GM18858 (cell line): ENCODE results near the gene TEKTIP1.
A peak's percentile ranks its signal among the peaks of the same experiment; 100 is the strongest.
"Not testable (repeated sequence)": the region's sequence is repeated elsewhere in the genome, so short reads cannot be mapped to it uniquely, and the experiment has no call there.

Experiments
- ATAC-seq: cut with Tn5 transposase; IDR thresholded peaks from one replicate; pipeline ENCODE4 v1.9.1; 2021; ENCODE audit not compliant: unreplicated experiment

TEKTIP1 gene

DNA sequence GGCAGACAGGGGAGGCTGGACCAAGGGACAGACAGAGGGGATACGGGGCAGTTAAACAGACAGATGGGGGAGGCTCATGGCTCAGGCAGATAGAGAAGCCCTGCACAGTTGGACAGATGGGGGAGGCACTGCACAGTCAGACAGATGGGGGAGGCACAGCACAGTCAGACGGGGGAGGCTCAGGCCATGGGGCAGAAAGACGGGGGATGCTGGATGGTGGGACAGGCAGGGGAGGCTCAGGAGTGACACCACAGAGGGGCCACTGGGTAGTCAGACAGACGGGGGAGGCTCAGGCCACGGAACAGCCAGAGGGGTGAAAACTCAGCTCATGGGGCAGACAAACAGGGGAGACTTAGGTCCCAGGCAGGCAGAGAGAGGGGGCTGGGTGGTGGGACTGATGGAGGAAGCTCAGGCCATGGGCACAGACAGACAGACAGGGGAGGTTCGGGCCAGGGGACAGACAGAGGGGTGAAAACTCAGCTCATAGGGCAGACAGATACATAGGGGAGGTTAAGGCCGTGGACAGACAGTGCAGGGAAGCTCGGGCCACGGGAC is 17.5 kb downstream of the TEKTIP1 start:
- no peak for ATAC-seq

DNA sequence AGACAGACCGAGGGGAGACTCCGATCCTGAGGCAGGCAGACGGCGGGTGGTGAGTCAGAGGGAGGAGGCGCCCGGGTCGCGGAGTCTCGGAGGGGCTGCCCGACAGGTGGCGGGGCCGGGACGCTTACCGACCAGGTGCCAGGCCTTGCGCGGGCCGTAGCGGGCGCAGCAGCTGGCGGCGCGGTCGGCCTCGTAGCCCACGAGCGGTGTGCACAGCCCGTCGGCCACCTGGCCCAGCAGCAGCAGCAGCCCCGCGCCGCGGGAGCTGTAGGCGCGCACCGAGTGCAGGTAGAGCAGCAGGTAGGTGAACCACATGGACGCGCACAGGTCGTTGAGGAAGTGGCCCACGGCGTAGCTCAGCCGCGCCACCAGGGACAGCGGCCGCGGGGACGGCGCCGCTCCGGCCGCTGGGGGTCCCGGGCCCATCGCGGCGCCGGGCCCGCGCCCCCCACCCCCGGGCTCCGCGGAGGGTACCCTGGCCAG is 18.0 kb downstream of the TEKTIP1 start:
- ATAC-seq = peak; percentile 15

DNA sequence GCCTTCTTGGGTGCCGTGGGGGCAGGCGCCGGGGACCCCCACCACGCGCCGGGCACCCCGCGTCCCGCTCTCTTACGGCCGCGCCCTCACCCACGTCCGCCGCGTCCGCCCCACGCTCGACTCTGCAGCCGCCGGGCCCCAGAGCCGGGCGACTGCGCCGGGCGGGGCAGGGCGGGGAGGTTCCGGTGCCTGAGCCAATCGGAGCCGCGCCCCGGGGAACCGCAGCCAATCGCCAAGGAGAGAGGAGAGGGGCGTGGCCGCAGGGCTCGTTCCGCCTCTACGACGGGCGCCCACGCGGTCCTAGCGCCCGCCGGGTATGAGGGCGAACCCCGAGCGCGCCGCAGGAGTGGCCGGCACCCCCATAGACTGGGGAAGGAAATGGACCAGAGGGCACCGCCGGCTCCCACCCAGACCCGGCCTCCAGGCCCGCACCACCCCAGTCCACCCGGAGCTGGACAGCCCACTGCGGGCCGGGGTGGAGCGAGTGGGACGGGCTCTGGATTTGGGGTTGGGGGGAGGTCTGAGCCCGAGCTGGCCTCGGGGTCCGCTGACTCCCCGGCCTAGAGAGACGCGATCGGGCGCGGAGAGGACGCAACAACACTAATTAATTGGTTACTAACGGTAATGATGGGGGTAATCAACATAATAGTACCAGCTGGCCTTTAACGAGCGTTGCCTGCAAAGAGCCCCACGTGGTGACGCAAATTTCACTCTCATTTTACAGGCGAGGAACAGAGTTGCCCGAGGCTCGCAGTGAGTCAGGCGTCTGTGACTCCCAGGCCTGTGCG is 18.7 kb downstream of the TEKTIP1 start, which contains the start of gene MFSD12:
Gene MFSD12, minus strand, starts transcription at position 126 of the 788 bp plus-strand sequence. CDS start 183 bp downstream, outside the sequence.
- ATAC-seq = peak; percentile 62

DNA sequence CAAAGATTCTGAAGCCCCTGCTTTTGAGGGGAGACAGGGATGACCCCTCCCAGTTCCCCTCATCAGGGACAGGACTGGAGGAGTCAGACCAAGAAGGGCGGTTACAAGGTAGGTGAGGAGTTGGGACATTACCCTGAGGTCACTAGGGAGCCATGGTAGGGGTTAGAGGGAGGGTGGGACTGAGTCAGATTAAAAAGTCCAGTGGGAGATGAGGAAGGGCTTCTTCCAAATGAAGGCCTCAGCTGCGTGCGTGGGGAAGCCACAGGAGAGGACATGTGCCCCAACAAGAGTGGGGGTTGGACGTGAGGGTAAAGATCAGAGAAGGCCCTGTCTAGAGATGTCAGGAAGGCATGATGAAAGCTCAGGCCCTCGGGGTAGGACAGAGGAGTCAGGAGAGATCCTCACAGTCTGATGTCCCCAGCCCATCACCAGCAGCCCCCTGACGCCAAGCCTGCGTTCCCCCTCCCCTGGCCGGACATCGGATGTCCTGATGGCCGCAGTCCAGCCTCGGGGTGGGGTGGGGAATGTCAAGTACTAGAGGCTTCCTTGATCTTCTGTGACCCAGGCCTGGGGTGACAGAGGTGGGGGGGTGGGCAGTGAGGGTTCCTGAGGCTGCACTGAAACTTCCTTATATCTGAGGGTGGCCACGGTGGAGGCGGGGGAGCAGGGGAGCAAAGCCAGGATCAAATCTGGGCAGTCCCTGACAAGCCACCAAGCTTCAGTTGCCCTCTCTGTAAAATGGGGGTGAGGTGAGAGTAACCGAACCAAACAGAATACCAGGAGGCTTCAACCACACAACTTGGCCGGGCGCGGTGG is 24.9 kb downstream of the TEKTIP1 start:
- ATAC-seq = no peak

DNA sequence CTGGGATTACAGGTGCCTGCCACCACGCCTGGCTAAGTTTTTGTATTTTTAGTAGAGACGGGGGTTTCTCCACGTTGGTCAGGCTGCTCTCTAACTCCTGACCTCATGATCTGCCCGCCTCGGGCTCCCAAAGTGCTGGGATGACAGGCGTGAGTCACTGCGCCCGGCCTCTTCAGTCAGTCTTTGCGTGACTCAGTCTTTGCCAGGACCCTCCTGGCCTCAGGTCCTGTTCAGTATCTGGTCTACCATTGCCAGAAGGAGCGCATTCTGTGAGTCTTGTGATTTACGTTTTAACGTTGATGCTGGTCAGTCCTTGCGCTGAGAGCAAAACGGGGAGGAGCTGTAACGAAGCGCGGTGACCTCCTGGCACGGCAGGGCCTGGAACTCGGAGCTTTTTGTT is 26.2 kb downstream of the TEKTIP1 start:
- no peak for ATAC-seq

DNA sequence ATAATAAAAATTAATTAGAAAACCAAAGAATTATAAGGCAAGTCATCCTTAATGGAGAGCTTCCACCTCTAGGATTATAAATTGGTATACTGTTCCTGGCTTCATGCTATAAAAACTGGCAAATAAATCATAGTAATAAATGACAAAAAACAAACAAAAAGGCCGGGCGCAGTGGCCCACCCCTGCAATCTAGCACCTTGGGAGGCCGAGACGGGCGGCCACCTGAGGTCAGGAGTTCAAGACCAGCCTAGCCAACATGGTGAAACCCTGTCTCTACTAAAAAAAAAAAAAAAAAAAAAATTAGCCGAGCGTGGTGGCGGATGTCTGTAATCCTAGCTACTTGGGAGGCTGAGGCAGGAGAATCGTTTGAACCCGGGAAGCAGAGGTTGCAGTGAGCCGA is 31.1 kb downstream of the TEKTIP1 start:
- not testable (repeated sequence) for ATAC-seq

DNA sequence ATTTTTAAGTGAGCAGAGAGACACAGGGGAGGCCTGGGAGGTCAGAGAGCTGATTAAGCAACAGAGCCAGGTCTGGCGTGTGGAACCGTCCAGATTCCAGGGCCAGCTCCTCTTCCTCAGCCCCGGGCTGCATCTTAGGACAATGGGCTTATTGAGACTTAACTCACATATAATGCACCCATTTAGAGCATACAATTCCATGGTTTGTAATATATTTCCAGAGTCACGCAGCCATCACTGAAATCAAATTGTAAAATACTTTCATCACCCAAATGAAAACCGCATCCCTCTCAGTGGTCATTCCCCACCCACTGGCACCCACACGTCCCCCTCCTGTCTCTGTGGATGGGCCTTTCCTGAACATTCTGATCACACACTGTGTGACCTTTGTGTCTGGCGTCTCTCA is 31.6 kb downstream of the TEKTIP1 start:
- no peak for ATAC-seq

DNA sequence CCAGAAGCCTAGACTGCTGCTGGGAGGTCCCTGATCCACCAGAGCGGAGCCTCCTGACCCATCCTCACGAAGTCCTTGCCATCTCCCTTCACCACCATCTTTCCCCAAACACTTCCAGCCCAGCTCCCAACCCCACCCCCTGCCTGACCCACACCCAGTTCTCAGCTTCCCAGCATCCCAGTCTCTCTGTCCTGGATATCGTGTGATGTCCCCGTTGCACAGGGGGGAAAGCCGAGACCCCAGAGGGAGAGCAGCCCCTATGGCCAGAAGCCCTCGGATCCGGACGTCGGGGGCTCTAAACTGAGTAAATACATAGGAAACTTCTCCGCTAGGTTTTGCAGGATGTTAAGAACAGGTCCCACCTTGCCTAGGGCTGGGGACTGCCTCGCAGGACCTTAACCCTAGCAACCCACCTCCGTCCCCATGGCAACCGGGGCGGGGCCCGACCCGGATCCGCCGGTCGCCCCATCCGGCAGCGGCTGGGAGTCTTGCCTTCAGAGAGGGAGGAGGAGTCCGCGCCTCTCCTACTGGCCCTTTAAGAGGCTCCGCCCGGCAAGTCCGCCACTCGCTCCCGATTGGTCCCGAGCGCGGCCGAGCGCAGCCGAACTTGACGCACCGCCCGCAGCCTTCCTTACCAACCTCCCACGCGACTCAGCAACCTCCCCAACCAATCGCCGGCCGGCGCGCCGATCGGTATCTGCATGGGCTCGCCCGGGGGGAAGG is 33.3 kb downstream of the TEKTIP1 start:
- peak; percentile 80 for ATAC-seq

DNA sequence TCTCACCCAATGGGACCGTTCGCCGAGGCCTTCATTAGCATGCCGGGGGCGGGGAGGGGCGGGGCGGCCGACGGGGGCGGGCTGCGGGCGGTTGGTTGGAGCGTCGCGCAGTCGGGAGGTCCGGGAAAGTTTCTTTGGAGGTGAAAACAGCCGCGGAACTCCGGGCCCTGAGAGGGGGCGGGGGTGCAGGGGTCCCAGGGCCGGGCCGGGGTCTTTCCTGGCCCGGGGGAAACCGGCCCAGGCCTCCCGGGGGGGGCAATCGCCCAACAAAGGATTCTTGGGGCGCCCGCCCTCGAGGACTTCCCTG is 33.8 kb downstream of the TEKTIP1 start, which contains the start of gene HMG20B:
Gene HMG20B, plus strand, starts transcription at position 90 of the 307 bp plus-strand sequence. CDS start 366 bp downstream, outside the sequence.
- ATAC-seq = no peak

DNA sequence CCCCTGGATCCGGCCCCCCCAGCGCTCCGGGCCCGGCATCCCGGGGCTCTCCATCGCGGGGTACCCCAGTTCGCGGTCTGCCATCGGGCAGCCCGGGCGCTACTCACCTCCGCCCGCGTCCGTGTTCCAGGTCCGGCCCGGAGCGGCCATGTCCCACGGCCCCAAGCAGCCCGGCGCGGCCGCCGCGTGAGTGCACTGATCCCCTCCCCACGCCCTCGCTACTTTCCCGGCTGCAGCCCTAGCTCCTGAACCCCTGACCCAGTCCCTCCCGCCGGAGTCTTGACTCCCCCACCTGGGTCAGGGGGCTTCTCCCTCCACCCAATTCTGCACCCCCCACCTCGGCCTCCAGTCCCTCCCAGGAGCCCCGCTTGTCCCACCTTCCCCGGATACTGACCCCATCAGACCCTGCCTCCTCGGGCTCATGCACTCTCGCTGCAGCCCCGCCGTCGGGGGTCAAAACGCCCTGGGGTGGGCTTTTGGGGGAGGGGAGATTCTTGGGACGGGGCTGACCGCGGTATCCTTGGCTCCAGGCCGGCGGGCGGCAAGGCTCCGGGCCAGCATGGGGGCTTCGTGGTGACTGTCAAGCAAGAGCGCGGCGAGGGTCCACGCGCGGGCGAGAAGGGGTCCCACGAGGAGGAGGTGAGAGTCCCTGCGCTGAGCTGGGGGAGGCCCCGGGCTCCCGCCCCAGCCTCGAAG is 34.3 kb downstream of the TEKTIP1 start:
- no peak for ATAC-seq

DNA sequence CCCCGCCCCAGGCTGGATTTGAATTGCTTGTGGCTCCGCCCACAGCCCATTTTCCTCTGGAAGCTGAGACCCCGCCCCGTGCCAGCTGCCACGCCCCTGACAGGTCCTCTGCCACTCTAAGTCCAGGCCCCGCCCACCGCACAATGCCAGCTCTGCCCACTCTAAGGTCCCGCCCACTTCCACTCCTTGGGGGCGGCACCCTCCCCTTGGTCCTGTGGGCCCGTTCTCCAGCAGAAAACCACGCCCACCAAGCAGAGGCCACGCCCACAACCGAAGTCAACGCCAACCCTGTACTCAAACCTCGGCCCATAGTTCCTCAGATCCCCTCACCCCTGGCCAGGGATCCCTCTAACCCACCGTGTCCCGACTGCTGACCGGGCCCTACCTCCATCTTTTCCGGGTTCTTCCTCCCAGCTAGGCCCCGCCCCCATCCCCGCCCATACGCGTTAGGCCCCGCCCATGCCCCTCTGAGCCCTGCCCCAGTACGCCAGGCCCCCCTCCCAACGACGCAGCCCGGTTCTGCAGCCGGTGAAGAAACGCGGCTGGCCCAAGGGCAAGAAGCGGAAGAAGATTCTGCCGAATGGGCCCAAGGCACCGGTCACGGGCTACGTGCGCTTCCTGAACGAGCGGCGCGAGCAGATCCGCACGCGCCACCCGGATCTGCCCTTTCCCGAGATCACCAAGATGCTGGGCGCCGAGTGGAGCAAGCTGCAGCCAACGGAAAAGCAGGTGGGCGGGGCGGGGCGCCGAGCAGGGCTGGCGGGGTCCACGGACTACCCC is 35.1 kb downstream of the TEKTIP1 start:
- no peak for ATAC-seq

DNA sequence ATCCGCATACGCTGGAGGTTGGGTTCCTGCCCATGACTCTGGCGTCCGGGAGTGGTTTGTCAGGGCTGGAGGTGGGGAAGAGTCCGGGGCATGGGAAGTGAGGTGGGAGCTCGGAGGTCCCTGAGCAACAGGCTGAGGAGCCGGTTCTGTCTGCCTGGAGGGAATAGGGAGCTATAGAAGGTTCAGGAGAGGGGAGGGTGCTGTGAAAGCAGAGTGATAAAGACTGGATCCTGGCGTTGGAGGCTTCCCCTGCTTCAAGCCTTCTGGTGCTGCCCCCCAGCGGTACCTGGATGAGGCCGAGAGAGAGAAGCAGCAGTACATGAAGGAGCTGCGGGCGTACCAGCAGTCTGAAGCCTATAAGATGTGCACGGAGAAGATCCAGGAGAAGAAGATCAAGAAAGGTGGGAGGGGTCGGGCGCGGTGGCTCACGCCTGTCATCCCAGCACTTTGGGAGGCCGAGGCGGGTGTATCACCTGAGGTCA is 36.3 kb downstream of the TEKTIP1 start:
- no peak for ATAC-seq

DNA sequence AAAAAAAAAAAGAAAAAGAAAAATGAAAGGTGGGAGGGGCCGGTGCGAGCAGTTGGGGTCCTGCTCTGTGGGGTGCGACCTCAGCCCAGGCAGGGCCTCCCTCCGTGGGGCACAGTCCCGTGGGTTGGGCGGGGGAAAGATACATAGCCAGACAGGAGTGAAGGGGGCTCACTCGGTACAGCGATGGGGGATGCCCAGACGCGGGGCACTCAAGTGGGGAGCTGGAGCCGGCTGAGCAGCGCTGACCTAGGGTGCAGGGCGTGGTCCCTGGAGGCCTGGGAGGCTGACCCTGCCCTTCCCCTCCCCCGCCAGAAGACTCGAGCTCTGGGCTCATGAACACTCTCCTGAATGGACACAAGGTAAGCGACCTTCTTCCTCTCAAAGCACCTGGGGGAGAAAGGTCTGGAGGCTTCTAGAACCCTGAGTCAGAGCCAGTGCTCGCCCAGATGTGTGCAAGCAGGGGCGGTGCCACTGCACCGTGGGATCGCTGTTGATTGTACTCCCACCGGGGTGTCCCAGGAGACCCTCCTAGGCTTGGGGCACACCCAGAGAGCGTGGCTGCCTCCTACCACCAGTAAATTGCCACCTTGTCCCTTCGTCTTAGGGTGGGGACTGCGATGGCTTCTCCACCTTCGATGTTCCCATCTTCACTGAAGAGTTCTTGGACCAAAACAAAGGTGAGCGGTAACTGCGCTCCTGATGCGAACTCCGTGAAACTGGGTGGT is 37.1 kb downstream of the TEKTIP1 start:
- ATAC-seq = no peak

DNA sequence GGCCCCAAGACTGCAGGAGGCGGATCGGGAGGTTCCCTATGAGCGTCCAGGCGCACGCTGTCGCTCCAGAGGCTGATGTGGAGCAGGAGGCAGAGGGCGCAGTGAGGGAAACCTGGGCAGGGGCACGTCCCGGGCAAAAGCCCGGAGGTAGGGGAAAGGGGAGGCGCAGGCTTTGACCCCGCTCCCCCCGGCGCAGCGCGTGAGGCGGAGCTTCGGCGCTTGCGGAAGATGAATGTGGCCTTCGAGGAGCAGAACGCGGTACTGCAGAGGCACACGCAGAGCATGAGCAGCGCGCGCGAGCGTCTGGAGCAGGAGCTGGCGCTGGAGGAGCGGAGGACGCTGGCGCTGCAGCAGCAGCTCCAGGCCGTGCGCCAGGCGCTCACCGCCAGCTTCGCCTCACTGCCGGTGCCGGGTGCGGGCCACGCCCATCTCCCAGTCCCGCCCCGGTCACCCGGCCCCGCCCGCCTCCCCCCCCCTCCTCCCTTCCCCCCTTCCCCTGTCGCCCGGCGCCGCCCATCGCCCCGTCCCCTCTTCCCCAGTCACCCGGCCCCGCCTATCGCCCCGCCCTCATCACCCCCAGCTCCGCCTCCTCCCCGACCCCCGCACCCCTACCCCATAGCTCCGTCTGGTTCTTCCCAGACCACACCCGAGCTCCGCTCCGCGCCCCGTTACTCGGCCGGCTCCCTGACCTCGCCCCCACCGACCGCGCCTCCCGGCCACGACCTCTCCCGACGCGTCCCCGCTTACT is 37.9 kb downstream of the TEKTIP1 start:
- ATAC-seq = no peak

DNA sequence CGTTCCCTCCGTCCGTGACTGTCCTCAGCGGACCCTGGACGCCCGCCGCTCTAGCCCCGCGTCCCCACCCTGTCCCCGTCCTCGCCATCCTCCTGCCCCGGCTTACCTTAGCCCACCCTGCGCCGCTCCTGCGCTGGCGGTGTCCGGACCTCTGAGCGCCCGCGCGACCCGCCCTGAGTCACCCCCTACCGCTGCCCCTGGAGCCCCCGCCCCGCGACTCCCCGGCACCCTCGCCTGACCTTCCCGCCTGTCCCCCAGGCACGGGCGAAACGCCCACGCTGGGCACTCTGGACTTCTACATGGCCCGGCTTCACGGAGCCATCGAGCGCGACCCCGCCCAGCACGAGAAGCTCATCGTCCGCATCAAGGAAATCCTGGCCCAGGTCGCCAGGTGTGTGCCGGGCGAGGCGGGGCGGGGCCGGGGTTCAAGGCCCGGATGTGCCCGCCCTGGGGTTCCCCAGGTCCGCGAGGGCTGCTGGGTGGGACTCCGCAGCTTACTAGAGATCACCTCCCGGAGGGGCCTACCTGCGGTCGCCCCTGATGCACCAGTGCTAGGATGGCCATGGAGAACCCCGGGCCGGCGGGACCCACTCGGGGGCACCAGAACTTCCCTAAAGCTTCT is 38.9 kb downstream of the TEKTIP1 start:
- no peak for ATAC-seq

DNA sequence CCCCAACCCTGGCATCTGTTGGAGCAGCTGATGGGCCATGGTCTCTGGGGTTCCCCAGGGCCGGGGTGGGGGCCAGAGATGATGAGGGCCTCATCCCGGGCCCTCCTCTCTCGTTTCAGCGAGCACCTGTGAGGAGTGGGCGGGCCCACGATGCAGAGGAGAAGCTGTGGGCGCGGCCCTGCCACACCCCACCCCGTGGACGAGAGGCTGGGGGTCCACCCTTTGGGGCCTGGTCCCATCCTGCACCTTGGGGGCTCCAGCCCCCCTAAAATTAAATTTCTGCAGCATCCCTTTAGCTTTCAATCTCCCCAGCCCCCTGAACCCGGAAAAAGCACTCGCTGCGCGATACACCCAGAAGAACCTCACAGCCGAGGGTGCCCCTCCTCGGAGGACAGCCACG is 39.4 kb downstream of the TEKTIP1 start:
- ATAC-seq = no peak

DNA sequence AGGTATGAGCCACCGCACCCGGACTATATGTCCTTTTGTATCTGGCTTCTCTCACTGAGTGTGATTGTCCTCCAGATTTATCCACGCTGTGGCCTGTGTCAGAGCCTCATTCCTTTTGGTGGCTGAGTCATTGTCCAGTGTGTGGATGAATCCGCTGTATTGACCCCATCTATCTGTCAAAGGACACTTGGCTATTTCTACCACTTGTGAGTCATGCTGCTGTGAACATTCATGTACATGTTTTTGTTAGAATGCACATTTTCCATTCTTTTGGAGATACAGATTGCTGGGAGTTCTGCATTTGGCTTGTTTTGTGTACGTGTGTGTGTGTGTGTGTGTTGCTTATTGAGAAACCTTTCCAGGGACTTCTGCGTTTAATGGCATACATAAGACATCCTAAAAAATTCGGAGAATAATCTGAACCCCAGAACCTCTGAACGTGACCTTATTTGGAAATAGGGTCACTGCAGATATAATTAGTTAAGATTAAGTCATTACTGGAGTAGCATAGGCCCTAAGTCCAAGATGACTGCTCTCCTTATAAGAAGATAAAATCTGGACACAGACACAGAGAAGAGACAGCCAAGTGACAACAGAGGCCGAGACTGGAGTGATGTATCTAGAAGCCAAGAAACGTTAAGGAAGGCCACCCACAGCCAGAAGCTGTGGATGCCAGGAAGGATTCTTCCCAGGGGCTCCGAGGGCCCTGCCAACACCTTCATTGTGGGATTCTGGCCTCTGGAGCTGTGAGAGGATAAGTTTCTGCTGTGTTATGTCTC is 41.4 kb downstream of the TEKTIP1 start:
- ATAC-seq = no peak
